ENCODE data around the gene CTIF.

- TF ChIP-seq, protein P1, sequence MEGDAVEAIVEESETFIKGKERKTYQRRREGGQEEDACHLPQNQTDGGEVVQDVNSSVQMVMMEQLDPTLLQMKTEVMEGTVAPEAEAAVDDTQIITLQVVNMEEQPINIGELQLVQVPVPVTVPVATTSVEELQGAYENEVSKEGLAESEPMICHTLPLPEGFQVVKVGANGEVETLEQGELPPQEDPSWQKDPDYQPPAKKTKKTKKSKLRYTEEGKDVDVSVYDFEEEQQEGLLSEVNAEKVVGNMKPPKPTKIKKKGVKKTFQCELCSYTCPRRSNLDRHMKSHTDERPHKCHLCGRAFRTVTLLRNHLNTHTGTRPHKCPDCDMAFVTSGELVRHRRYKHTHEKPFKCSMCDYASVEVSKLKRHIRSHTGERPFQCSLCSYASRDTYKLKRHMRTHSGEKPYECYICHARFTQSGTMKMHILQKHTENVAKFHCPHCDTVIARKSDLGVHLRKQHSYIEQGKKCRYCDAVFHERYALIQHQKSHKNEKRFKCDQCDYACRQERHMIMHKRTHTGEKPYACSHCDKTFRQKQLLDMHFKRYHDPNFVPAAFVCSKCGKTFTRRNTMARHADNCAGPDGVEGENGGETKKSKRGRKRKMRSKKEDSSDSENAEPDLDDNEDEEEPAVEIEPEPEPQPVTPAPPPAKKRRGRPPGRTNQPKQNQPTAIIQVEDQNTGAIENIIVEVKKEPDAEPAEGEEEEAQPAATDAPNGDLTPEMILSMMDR (IDR thresholded peaks at IDR 0.05): no peak
- TF ChIP-seq POLR2A (IDR thresholded peaks at IDR 0.05): no peak
- no peak for TF ChIP-seq POLR2AphosphoS5 (IDR thresholded peaks at IDR 0.05)
These were observed 70.3 kb downstream of the CTIF start for GRCh38 chr18:48609114-48609513.
